Activated naive CD8-positive, alpha-beta T cell treated with anti-CD3 and anti-CD28 coated beads, Interleukin-2, amount 10 ng/mL, durations not matched to agents 7 days and 5 days (primary cell): Measurements from ENCODE around the gene SLC12A3. TPM values are rescaled to one million over a fixed set of nuclear protein-coding genes. Genes with fewer than 3 reads are reported as not detected.
A peak's percentile ranks its signal among the peaks of the same experiment; 100 is the strongest.

Experiments
- ATAC-seq: fragments of 150-1000 bp; cut with Tn5 transposase; one replicate; pipeline ENCODE4 v1.10.0; 2021; ENCODE audit warnings: low read depth, moderate library complexity
- POLR2A ChIA-PET: fragments of 350-600 bp; sonication (Branson Sonifier 250); formaldehyde crosslinking; loops from one replicate; lab custom pipeline; 2021; ENCODE audit warnings: antibody characterized with exemption; lab: Charles Lee
- DNase-seq: peaks from one replicate; pipeline ENCODE4 v3.0.0; 2021
- H3K27ac Mint-ChIP-seq: one replicate; pipeline ENCODE4 v1.8.0; 2022; ENCODE audit warnings: mild to moderate bottlenecking, mixed read lengths
- H3K27me3 Mint-ChIP-seq: one replicate; pipeline ENCODE4 v1.8.0; 2022; ENCODE audit warnings: mild to moderate bottlenecking, moderate library complexity, mixed read lengths
- H3K36me3 Mint-ChIP-seq: one replicate; pipeline ENCODE4 v1.8.0; 2021; ENCODE audit warnings: mild to moderate bottlenecking, mixed read lengths
- H3K4me1 Mint-ChIP-seq: one replicate; pipeline ENCODE4 v1.8.0; 2021; ENCODE audit warnings: mixed read lengths
- H3K4me3 Mint-ChIP-seq: one replicate; pipeline ENCODE4 v1.8.0; 2022; ENCODE audit warnings: mild to moderate bottlenecking, moderate library complexity, mixed read lengths
- H3K9me3 Mint-ChIP-seq: one replicate; pipeline ENCODE4 v1.8.0; 2021; ENCODE audit warnings: mixed read lengths
- total RNA-seq, 2 experiments: library from RNA; stranded (reverse); gene quantifications; one replicate each; pipeline ENCODE4 v1.2.3, GENCODE V29; 2021

The SLC12A3 gene
- total RNA-seq, 2 experiments from 2014 or later: not detected

DNA sequence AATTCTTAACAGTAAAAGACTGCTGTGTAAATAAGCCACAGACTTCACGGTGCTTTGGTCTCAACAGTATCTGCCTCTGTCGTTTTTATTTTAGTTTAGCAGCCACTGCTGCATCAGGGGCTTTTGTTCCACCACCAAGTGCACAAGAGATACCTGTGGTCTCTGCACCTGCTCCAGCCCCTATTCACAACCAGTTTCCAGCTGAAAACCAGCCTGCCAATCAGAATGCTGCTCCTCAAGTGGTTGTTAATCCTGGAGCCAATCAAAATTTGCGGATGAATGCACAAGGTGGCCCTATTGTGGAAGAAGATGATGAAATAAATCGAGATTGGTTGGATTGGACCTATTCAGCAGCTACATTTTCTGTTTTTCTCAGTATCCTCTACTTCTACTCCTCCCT is 74.8 kb downstream of the SLC12A3 start:
- Mint-ChIP-seq H3K27ac (peak overlapping the region; percentile 86), H3K36me3 (peaks cover 61% of the 10 kb centered on the region), H3K4me3 (peak overlapping the region; percentile 84), H3K4me1 (peaks cover 54% of the 10 kb centered on the region), H3K27me3 (no peaks in the 10 kb centered on the region), H3K9me3 (no peaks in the 10 kb centered on the region)
- peak; percentile 11 for ATAC-seq
- DNase-seq: no peak
- POLR2A ChIA-PET: no interaction called here

DNA sequence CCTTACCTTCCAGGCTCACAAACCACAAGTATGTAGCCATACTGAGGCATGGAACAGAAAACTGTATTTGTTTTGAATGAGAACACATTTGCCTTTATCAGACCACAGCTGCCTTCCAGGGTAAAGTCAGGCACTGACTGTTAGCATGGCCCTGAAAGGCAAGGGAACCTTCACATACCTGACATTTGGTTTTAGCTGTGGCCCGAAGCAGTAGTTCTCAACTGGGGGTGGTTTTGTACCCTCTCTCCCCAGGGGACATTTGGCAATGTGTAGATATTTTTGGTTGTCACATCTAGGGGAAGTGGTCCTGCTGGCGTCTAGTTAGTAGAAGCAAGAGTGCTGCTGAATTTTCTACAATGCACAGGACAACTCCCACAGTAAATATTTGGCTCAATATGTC is 76.1 kb downstream of the SLC12A3 start:
- Mint-ChIP-seq H3K27me3 (no peaks in the 10 kb centered on the region), H3K36me3 (peaks cover 55% of the 10 kb centered on the region), H3K27ac (peak overlapping the region; percentile 55), H3K9me3 (no peaks in the 10 kb centered on the region), H3K4me1 (peaks cover 47% of the 10 kb centered on the region), H3K4me3 (no peak overlapping the region)
- POLR2A ChIA-PET: interaction anchor here (1.1 to 2.2 kb wide), 2 partner anchors 9 to 92 kb away, joined by 3 to 12 read pairs; partner anchors contain the start of gene HERPUD1
- no peak for ATAC-seq
- no peak for DNase-seq

DNA sequence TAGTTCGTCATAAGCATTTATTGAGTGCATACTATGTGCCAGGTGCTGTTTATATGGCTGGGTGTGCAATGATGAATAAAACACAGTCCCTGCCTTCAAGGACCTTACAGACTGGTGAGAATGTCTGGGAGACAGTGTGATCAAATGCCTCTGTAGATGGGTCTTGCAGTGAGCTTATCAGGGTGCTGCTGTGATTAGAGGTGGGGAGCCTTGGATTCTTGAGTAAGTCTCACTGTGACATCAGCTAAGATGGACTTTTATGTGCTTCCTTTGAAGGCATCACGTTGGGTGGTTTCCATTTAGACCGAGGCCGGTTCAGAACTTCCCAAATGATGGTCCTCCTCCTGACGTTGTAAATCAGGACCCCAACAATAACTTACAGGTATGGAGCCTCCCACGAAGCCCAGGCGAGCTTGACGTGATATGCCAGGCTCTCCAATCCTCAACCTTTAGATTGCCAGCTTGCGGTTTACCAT is 76.9 kb downstream of the SLC12A3 start:
- peaks cover 42% of the 10 kb centered on the region for H3K4me1 Mint-ChIP-seq
- no peak overlapping the region for H3K4me3 Mint-ChIP-seq
- H3K27ac Mint-ChIP-seq: no peak overlapping the region
- DNase-seq (no peak), ATAC-seq (no peak)
- POLR2A ChIA-PET: interaction anchor here (2.2 kb wide), 1 partner anchor 10 kb away, joined by 12 read pairs; the partner anchor contains the start of gene HERPUD1
- peaks cover 47% of the 10 kb centered on the region for H3K36me3 Mint-ChIP-seq
- no peaks in the 10 kb centered on the region for H3K27me3 Mint-ChIP-seq
- H3K9me3 Mint-ChIP-seq: no peaks in the 10 kb centered on the region

DNA sequence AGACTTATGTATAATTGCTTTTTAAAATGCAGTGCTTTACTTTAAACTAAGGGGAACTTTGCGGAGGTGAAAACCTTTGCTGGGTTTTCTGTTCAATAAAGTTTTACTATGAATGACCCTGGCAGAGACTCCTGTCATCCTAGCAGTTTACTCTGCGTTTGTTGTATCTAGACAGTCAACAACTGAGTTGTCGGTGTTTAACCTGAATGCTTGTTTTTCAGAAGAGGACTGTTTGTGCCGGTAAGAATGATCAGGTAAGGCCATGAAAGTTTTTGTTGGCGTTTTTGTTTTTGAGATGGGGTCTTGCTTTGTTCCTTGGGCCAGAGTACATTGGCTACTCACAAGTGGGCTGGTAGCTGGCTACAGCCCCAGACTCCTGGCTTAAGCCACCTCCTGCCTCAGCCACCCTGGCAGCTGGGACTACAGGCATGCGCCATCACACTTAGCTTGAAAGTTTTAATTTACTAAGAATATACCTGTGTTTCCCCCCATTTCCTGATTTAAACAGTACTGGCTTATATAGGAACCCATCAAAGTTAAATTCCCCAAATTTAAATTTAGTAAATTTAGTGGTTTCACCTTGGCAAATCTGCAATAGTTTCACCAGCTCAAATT is 78.9 kb downstream of the SLC12A3 start:
- H3K27me3 Mint-ChIP-seq: no peaks in the 10 kb centered on the region
- H3K4me1 Mint-ChIP-seq: peaks cover 26% of the 10 kb centered on the region
- POLR2A ChIA-PET: interaction anchor here (0.7 to 1.4 kb wide), 3 partner anchors 10 to 25 kb away, joined by 3 to 6 read pairs (median 5); no protein-coding TSS in a partner anchor
- ATAC-seq (no peak), DNase-seq (no peak)
- H3K4me3 Mint-ChIP-seq: no peak overlapping the region
- no peaks in the 10 kb centered on the region for H3K9me3 Mint-ChIP-seq
- peaks cover 32% of the 10 kb centered on the region for H3K36me3 Mint-ChIP-seq
- no peak overlapping the region for H3K27ac Mint-ChIP-seq

DNA sequence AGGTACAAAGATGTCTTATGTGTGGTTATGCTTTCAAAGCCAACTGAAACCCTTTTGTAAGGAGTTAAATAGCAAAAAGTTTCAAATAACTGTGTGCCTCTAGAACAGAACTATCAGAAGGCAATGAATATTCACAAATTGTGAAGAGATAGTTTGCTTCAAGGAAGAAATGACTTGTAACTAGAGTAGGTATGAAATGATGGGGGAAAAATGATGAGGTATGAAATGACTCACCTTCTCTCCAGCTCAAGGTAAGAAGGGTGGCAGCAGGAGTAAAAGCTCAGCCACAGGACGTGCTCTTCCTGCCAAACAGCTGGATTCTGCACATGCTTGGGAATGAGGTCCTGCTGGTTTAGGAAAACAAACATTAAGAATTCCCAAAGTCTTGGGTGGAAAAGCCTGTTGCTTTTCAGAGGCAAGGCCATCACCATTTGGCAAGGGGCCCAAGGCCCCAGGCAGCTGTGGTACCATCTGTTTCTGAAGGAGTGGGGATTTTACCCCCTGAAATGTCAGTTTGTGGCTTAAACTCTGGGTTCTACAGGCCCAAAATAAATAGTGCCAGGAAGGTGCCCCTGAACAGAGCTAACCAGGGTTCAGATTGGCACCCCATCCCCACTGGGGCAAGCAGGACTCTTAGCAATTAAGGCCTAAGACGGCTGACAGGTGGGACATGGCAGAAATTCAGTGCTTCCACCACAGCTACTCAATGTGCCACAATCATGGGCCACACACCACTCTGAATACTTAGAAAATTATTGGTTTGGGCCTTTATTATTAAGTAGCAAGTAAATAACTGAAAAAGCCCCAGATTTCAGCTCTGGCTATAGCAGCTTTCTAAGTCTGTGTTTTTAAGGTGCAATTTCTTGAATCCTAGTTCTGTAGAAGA is 80.2 kb downstream of the SLC12A3 start:
- POLR2A ChIA-PET: interaction anchor here (0.6 to 2.0 kb wide), 4 partner anchors 13 to 94 kb away, joined by 3 to 12 read pairs (median 4); partner anchors contain the start of gene HERPUD1
- Mint-ChIP-seq H3K9me3 (no peaks in the 10 kb centered on the region), H3K4me3 (no peak overlapping the region), H3K36me3 (peaks cover 20% of the 10 kb centered on the region), H3K4me1 (peaks cover 14% of the 10 kb centered on the region), H3K27ac (no peak overlapping the region), H3K27me3 (no peaks in the 10 kb centered on the region)
- no peak for ATAC-seq
- no peak for DNase-seq

DNA sequence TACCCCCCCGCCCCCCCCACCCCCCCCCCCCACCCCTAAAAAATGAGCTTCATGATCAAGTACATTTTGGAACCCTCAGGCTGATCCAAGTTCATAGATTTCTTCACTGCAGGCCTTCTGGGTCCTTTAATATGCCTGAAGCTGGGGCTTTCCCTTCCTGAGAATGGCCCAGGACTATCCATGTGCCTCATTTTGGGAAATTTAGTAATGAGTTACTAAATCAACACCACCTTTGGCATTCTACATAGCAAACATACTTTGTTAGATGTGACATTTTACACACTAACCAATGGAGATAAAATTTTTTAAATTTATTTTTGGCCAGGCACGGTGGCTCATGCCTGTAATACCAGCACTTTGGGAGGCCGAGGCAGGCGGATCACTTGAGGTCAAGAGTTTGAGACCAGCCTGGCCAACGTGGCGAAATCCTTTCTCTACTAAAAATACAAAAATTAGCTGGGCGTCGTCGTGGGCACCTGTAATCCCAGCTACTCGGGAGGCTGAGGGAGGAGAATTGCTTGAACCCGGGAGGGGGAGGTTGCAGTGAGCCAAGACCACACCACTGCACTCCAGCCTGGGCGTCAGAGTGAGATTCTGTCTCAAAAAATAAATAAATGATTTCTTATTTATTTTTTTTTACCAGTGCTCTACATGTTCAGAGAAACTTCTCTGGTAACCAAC is 81.0 kb downstream of the SLC12A3 start:
- ATAC-seq (no peak), DNase-seq (no peak)
- Mint-ChIP-seq H3K9me3 (no peaks in the 10 kb centered on the region), H3K4me3 (no peak overlapping the region), H3K36me3 (peaks cover 19% of the 10 kb centered on the region), H3K27me3 (no peaks in the 10 kb centered on the region), H3K4me1 (peaks cover 17% of the 10 kb centered on the region), H3K27ac (no peak overlapping the region)
- POLR2A ChIA-PET: interaction anchor here (0.7 to 2.0 kb wide), 2 partner anchors 14 to 55 kb away, joined by 3 to 12 read pairs; partner anchors contain the start of gene HERPUD1

DNA sequence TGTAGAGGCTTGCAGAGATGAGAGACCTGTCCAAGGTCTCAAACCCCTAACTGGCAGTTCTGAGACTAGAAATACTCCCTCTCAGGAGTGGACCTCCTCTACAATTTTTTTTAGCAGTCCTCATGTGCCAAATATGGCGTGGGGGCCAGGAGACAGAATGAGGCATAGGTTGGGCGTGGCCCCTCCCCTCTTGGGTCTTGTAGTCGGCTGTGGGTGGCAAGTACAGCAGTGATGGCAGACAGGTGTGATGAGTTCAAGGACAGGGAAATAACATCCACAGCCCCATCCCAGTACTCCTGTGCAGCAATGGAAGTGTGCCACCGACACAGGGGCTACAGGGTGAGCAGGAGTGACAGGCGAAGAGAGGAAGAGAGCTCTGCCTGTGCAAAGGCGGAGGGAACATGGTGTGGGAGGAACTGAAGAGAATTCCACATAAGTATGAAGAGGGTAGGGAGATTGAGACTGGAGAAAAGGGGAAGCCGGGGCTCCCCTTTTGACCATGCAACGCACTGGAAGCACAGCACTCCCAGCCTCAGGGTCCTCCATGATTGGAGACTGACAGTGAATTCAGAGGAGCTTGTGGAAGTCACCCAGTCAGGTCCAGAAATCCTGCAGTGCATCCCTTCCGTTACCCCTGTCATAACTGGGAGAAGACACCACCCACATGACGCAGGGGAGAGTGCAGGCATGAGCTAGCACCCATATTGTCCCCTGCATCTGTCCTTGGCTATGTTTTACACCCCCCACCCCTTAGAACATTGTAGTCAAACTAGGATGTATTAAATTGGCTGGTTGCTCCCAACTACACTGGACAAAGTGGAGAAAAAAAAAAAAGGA is 82.0 kb downstream of the SLC12A3 start:
- H3K27me3 Mint-ChIP-seq: no peaks in the 10 kb centered on the region
- H3K9me3 Mint-ChIP-seq: no peaks in the 10 kb centered on the region
- DNase-seq: no peak
- no peak for ATAC-seq
- H3K27ac Mint-ChIP-seq: no peak overlapping the region
- POLR2A ChIA-PET: interaction anchor here (0.6 to 2.0 kb wide), 5 partner anchors 9 to 55 kb away, joined by 3 to 12 read pairs (median 4); partner anchors contain the start of gene HERPUD1
- H3K36me3 Mint-ChIP-seq: peaks cover 15% of the 10 kb centered on the region
- peaks cover 22% of the 10 kb centered on the region for H3K4me1 Mint-ChIP-seq
- no peak overlapping the region for H3K4me3 Mint-ChIP-seq

DNA sequence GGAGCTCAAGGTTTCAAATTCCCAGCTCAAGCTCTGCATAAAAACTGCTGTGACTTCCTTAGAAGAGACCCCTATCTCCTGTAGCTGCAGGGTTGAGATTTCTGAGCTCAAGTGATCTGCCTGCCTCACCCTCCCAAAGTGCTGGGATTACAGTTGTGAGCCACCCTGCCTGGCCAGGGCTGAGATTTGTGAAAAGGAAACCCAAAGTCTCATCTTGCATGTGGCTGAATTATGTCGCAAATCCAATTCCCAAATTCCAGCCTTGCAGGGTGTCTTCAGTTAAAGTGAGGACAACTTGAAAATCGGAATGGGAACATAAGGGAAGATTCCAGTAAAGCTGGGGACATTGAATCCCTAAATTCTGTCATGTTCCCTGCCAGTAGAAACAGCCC is 82.6 kb downstream of the SLC12A3 start:
- Mint-ChIP-seq H3K36me3 (peaks cover 11% of the 10 kb centered on the region), H3K27me3 (no peaks in the 10 kb centered on the region), H3K9me3 (no peaks in the 10 kb centered on the region), H3K4me3 (no peak overlapping the region), H3K4me1 (peaks cover 21% of the 10 kb centered on the region), H3K27ac (no peak overlapping the region)
- ATAC-seq: no peak
- POLR2A ChIA-PET: interaction anchor here (0.6 to 1.0 kb wide), 4 partner anchors 9 to 55 kb away, joined by 3 to 4 read pairs (median 4); no protein-coding TSS in a partner anchor
- no peak for DNase-seq

DNA sequence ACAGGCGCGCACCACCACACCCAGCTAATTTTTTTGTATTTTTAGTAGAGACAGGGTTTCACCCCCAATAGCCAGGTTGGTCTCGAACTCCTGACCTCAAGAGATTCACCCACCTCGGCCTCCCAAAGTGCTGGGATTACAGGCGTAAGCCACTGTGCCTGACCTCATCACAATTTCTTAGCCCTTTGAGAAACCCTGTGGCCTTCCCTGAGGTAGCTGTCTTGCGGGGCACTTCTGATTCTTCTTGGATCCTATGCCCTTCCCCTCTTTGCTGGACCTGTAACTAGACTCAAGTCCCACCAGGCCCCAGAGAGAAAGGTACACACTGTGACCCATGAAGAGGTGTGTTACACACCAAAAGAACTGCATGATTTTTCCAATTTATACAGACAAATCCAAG is 83.2 kb downstream of the SLC12A3 start:
- Mint-ChIP-seq H3K36me3 (peaks cover 5% of the 10 kb centered on the region), H3K4me3 (no peak overlapping the region), H3K27ac (no peak overlapping the region), H3K4me1 (peaks cover 14% of the 10 kb centered on the region), H3K27me3 (no peaks in the 10 kb centered on the region), H3K9me3 (no peaks in the 10 kb centered on the region)
- ATAC-seq (no peak), DNase-seq (no peak)
- POLR2A ChIA-PET: interaction anchor here (0.9 kb wide), 1 partner anchor 17 kb away, joined by 4 read pairs; no protein-coding TSS in a partner anchor

DNA sequence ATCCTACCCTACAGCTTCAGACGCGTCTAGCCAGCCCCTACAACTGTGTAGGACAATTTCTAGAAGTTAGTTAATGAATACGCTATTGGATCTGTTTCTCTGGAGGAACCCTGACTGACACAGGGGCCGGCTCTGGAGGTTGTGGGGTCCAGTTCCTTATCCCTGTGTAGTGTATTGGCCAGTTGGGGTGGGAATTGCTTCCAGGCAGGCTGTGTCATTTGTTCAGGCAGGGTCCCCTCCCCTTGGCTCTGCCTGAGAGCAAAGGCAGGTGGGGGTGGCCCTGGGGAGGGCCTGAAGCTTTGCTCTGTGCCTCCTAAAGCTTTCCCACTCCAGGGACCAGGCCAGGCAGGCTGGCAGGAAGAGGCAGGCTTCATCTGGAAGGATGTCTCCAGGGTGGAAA is 85.0 kb downstream of the SLC12A3 start:
- peak overlapping the region; percentile 47 for H3K27ac Mint-ChIP-seq

DNA sequence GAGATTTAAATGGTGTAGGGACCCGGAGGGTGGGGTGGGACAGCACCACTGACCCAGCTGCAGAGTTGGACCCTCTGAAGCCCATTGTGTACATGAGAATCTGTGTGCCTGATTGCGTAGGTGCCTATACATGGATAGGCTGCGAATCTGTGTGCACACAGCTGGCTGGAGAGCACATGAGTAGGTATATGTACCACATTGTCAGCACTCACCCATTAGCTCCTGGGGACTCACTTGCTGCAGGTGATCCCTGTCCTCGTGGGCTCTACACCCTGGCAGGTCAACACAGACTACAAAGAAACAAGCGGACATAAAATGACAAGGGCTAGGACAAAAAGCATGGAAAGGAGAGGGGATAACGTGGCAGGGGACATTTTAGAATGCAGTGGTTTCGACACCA is 85.4 kb downstream of the SLC12A3 start:
- DNase-seq (no peak), ATAC-seq (no peak)
- peaks cover 12% of the 10 kb centered on the region for H3K4me1 Mint-ChIP-seq
- no peaks in the 10 kb centered on the region for H3K27me3 Mint-ChIP-seq
- H3K4me3 Mint-ChIP-seq: no peak overlapping the region
- no peaks in the 10 kb centered on the region for H3K36me3 Mint-ChIP-seq
- POLR2A ChIA-PET: interaction anchor here (0.8 kb wide), 2 partner anchors 19 to 87 kb away, joined by 3 read pairs; partner anchors contain the start of gene HERPUD1
- no peaks in the 10 kb centered on the region for H3K9me3 Mint-ChIP-seq
- peak overlapping the region; percentile 47 for H3K27ac Mint-ChIP-seq

More for the DNA sequence above, 85.0 kb downstream of the SLC12A3 start:
- Mint-ChIP-seq H3K4me1 (peaks cover 12% of the 10 kb centered on the region), H3K9me3 (no peaks in the 10 kb centered on the region), H3K36me3 (peaks cover 2% of the 10 kb centered on the region), H3K4me3 (no peak overlapping the region), H3K27me3 (no peaks in the 10 kb centered on the region)
- ATAC-seq (no peak), DNase-seq (no peak)
- POLR2A ChIA-PET: interaction anchor here (0.8 kb wide), 1 partner anchor 18 kb away, joined by 3 read pairs; the partner anchor contains the start of gene HERPUD1
